GM21786 (cell line): Measurements from ENCODE around the gene TNIP3.
"Not testable (repeated sequence)": the region's sequence is repeated elsewhere in the genome, so short reads cannot be mapped to it uniquely, and the experiment has no call there.

Source experiments
- ATAC-seq: cut with Tn5 transposase; IDR thresholded peaks from one replicate; pipeline ENCODE4 v1.9.1; 2021; ENCODE audit not compliant: unreplicated experiment

The TNIP3 gene, protein sequence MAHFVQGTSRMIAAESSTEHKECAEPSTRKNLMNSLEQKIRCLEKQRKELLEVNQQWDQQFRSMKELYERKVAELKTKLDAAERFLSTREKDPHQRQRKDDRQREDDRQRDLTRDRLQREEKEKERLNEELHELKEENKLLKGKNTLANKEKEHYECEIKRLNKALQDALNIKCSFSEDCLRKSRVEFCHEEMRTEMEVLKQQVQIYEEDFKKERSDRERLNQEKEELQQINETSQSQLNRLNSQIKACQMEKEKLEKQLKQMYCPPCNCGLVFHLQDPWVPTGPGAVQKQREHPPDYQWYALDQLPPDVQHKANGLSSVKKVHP

GRCh38 chr4:121164291-121164690 lies at the start of gene TNIP3:
Gene TNIP3 (minus strand): TSS chr4:121164321. CDS start chr4:121164125, 196 bp downstream.
- ATAC-seq: no peak

GRCh38 chr4:121212806-121213205 lies 48.7 kb upstream of the TNIP3 start:
- ATAC-seq: no peak

DNA sequence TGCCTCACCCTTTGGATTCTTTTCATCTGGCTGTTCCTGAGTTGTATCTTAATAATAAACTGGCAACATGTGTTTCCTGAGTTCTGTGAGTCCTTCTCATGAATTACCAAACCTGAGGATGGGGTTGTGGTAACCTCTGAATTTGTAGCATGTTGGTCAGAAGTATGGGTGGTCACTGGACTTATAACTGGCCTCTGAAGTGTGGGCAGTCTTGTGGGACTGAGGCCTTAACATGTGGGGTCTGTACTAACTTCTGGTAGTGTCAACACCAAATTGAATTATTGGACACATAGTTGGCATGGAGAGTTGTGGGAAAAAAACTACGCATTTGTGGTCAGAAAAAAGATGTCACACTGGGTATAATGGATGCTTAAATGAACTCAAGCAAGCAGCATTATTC lies 45.0 kb upstream of the TNIP3 start:
- no peak for ATAC-seq

- no peak for ATAC-seq
Measured at GRCh38 chr4:121208244-121209007, 44.3 kb upstream of the TNIP3 start.

DNA sequence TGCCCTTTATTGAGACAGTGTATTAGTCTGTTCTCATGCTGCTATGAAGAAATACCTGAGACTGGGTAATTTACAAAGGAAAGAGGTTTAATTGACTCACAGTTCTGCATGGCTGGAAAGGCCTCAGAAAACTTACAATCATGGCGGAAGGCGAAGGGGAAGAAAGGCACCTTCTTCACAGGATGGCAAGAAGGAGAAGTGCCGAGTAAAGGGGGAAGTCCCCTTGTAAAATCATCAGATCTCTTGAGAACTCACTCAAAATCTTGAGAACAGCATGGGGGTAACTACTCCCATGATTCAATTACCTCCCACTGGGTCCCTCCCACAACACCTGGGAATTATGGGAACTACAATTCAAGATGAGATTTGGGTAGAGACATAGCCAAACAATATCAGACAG lies 41.7 kb upstream of the TNIP3 start:
- not testable (repeated sequence) for ATAC-seq

DNA sequence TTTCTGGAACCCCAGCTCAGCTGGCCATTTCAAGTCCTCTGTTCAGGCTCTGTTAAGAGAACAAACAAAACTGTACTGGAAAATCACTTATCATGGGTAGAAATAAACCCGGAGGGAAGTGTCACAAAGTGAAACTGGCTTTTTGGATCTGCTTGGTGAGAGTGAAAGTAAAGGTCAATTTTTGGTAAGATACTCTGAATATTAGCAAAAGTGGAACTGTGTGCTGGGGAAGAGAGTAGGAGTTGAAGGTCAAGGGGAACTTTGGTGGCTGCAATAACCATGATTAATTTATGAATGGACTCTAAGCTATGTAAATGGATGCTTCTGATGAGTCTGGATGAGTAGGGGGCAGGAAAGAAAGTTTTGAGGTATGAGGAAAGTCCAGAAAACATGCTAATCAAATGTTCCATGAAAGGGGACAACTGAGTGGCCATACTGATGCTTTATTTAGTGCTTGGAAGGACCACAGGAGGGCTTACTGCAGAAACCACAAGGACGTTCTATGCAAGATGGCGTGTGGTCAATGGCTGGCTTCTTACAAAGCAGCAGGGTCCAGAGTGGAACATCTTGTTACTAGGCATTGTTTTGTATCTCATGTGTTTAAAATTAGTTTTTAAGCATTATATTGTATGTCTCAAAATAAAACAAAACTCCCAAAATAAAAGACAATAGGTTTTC lies 36.8 kb upstream of the TNIP3 start:
- ATAC-seq: peak; percentile 58

DNA sequence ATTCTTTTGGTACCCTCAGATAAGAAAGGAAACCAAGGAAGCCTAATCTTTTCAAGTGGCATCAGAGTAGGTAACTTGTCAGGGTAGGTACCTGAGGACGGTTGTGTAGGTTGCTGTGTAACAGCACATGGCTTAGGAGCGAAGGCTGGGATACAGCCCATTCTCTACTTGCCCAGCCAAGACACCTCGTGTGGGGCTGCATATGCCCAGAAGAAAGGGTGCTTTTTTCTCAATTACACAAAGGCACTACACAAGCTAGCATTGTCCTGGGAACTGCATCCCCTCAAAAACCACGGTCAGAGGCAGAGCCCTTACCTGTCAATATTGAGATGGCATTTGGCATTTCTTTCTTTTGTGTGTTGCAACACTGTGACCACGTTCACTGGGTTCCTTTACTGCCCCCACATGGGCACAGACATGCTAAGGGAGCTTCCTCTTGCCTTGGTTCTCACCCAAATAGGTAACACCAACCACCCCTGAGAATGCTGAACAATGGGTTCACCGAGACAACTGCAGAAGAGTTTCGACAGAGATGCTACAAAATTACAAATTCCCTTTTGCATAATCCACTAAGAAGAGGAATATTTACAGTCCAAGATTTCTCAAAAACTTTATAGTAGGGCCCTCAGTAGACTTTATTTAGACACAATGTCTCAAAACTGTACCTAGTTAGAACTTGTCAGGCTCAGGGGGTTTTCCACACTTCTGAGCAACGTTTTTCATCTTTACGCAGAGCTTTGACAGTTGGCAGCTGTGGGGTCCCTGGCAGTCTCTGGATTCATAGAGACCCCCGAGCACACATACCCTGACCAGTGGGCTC lies 35.8 kb upstream of the TNIP3 start:
- peak; percentile 88 for ATAC-seq

- no peak for ATAC-seq
Measured at GRCh38 chr4:121198251-121198650, 34.1 kb upstream of the TNIP3 start.

DNA sequence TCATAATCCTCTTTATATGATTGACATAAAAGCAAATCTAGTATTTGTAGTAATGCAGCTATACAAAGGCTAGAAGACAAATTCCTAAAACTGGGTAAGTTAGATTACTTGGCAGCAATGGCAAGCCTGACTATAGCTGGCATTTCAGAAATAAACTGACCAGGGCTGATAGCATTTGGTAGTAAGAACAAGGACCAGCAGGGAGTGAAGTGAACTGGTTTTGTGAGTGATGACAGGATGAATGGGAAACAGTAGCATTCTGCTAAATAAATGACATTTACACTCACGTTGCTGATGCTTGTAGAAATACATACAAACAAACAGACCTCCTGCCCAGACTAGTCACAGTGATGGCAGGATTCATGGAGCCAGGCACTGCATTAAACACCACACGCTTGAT lies 31.5 kb upstream of the TNIP3 start:
- no peak for ATAC-seq

GRCh38 chr4:121192480-121192879 lies 28.4 kb upstream of the TNIP3 start:
- peak; percentile 37 for ATAC-seq

DNA sequence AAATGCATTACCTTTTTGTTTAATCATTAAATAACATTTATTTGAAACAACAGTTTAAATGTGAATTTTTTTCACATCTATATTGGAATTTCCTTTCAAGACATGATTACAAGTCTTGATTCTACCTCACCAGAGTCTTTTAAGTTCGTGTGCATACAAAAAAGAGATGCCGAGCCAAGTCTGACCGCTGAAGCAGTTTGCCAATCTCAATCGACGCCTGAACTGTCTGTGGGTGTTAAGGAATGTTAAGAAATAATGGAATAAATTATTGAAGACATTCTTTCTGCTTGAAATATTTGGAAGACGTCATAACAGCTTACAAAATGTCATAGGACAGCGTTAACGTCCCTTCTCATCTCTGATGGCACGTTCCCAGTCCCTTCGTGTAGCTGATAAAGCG lies 27.9 kb upstream of the TNIP3 start:
- no peak for ATAC-seq

DNA sequence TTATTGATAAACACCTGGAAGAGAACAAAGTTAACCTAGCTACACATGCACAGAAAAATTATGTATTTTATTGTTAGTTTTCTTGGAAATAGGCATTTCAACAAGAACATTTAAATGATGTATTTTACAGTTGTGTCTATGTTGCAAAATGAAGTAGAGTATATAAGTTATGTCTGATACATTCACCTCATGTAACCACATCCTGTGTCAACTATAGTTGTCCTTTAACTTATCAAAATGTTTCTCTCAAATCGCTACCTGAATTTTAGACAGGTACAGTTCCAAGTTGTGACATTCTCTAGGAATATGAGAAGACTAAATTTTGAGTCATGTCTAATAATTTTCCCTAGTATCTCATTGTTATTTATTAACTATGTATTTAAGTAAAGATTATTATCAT lies 27.2 kb upstream of the TNIP3 start:
- no peak for ATAC-seq

GRCh38 chr4:121190389-121190788 lies 26.3 kb upstream of the TNIP3 start:
- no peak for ATAC-seq

DNA sequence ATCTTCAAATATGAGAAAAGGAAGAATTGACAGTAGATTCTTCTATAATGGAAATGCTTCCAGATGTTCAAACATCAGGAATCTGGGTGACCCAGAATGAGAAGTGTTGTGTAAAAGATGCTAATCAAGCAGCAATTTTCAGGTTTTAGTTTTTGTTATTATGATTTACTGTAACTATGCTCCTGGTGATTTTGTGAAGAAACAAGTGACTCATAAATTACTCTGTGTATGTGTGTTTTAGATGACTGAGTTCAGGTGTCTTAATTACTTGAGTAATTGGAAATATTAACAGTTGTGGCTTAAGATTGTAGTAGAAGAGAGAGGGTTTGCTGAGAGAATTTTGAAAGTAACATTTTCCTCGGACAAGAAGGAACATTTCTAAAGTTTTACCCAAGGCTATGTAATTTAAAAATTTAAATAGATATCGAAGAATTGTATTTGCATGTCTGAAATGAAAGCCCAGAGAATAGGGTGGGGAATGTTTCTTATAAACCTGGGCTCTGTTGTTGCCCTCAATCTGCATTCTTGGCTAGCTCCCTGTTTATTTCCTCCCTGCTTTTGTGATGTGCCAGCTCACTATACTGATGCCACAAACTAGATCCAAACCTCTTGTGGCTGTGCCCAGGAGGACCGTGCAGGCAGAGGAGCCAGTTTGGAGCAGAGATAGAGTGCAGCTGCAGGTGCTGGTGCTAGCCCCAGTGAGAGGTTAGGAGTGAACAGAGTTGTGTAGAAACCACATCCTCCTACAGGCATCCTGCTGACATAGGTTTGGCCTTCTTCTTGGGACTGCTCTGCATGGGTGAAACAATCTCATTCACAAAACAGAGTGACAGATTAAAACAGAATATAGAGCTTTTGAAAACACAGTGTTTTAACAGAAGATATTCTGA lies 25.4 kb upstream of the TNIP3 start:
- peak; percentile 87 for ATAC-seq

GRCh38 chr4:121187206-121187605 lies 23.1 kb upstream of the TNIP3 start:
- ATAC-seq: no peak

- ATAC-seq: peak; percentile 55
Measured at GRCh38 chr4:121185960-121186359, 21.8 kb upstream of the TNIP3 start.

- ATAC-seq: no peak
Measured at GRCh38 chr4:121183989-121184388, 19.9 kb upstream of the TNIP3 start.

GRCh38 chr4:121183361-121183760 lies 19.2 kb upstream of the TNIP3 start:
- ATAC-seq: no peak

DNA sequence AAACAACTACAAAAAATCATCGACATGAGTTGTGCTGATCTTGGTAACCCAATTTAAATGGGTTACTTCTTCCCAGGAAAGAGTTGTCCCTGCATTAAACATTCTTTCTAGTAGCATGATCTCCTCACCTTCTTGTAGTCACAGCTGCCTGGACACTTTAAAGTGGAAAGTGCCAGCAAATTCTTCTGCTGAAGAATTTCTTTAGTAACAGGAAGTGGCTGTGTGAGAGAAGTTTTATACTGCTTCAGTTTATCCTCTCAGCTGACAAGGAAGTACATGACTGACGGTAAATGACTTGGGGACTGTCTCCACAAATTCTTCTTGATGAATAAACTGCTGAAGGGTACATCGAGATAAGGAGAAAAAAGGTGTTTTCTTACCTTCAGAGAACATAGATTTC lies 18.2 kb upstream of the TNIP3 start:
- no peak for ATAC-seq

DNA sequence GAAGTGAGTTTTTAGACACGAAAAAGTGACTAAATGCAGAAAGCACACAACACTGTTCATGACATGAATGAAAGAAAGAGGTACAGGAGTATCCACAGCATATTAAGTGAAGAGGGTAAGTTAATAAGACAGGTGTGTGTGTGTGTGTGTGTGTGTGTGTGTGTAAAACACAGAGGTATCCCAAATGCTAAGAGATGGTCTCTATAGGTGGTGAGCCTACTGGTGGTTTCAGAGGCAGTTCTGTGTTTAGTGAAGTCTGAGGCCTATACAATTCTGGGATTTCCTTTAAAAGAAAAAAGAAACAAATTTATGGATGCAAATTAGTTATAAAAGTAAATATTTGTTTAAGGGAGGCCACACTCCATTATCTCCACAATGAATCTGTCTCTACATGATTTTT lies 17.4 kb upstream of the TNIP3 start:
- ATAC-seq: no peak
